H9 (cell line): Measurements from ENCODE around the gene SYK. TPM values are rescaled to one million over a fixed set of nuclear protein-coding genes. Genes with fewer than 3 reads are reported as not detected.

Experiments
- DNase-seq: peaks from one replicate; pipeline ENCODE4 v3.0.0-alpha.2; 2017
- H2AFZ ChIP-seq: one replicate; pipeline ENCODE4 v1.6.1; 2013; ENCODE audit warnings: mild to moderate bottlenecking, low read length, control low read depth, moderate library complexity
- H2AK5ac ChIP-seq: 2 replicates; pipeline ENCODE4 v1.6.1; 2013; ENCODE audit warnings: low read length, control low read depth, mixed read lengths; ENCODE audit not compliant: insufficient read length
- H2BK120ac ChIP-seq: one replicate; pipeline ENCODE4 v1.6.1; 2013; ENCODE audit warnings: low read depth, mild to moderate bottlenecking, low read length, control low read depth, inconsistent platforms; ENCODE audit not compliant: poor library complexity, severe bottlenecking
- H2BK12ac ChIP-seq: 2 replicates; pipeline ENCODE4 v1.6.1; 2013; ENCODE audit warnings: low read length, control low read depth, mixed read lengths, low read depth; ENCODE audit not compliant: insufficient read length
- H2BK15ac ChIP-seq: 2 replicates; pipeline ENCODE4 v1.6.1; 2013; ENCODE audit warnings: low read depth, low read length, control low read depth
- H2BK20ac ChIP-seq: one replicate; pipeline ENCODE4 v1.6.1; 2013; ENCODE audit warnings: low read depth, mild to moderate bottlenecking, low read length, control low read depth, inconsistent platforms; ENCODE audit not compliant: poor library complexity, severe bottlenecking
- H2BK5ac ChIP-seq: 2 replicates; pipeline ENCODE4 v1.6.1; 2013; ENCODE audit warnings: low read length, control low read depth, mixed read lengths; ENCODE audit not compliant: insufficient read length
- H3K14ac ChIP-seq: 2 replicates; pipeline ENCODE4 v1.6.1; 2013; ENCODE audit warnings: low read length, control low read depth; ENCODE audit not compliant: insufficient read depth
- H3K18ac ChIP-seq: 2 replicates; pipeline ENCODE4 v1.6.1; 2013; ENCODE audit warnings: low read depth, mild to moderate bottlenecking, mixed read lengths, low read length, control low read depth; ENCODE audit not compliant: insufficient read length
- H3K23ac ChIP-seq: 2 replicates; pipeline ENCODE4 v1.6.1; 2013; ENCODE audit warnings: low read length, control low read depth, mixed read lengths, low read depth; ENCODE audit not compliant: insufficient read length
- H3K23me2 ChIP-seq: 2 replicates; pipeline ENCODE4 v1.6.1; 2013; ENCODE audit warnings: low read depth, mild to moderate bottlenecking, mixed read lengths, low read length, control low read depth; ENCODE audit not compliant: insufficient read length, poor library complexity, severe bottlenecking
- H3K27ac ChIP-seq: 2 replicates; pipeline ENCODE4 v1.5.1; 2013; ENCODE audit warnings: low read length, control low read depth, mixed read lengths, low read depth; ENCODE audit not compliant: insufficient read length
- H3K27me3 ChIP-seq: 2 replicates; pipeline ENCODE4 v1.6.1; 2013; ENCODE audit warnings: low read length, control low read depth, inconsistent platforms; ENCODE audit not compliant: insufficient read depth
- H3K4ac ChIP-seq: 2 replicates; pipeline ENCODE4 v1.6.1; 2013; ENCODE audit warnings: low read depth, mild to moderate bottlenecking, control low read depth, inconsistent platforms, low read length, moderate library complexity
- H3K4me1 ChIP-seq: 2 replicates; pipeline ENCODE4 v1.6.1; 2013; ENCODE audit warnings: low read length, control low read depth, inconsistent platforms; ENCODE audit not compliant: insufficient read depth
- H3K4me2 ChIP-seq: 2 replicates; pipeline ENCODE4 v1.6.1; 2013; ENCODE audit warnings: low read length, control low read depth, mixed read lengths; ENCODE audit not compliant: insufficient read length, insufficient read depth
- H3K56ac ChIP-seq: 2 replicates; pipeline ENCODE4 v1.6.1; 2013; ENCODE audit warnings: low read depth, mild to moderate bottlenecking, mixed read lengths, low read length, control low read depth; ENCODE audit not compliant: insufficient read length
- H3K79me1 ChIP-seq: 2 replicates; pipeline ENCODE4 v1.6.1; 2013; ENCODE audit warnings: low read depth, mild to moderate bottlenecking, moderate library complexity, low read length, control low read depth, inconsistent platforms; ENCODE audit not compliant: insufficient read depth, poor library complexity, severe bottlenecking
- H3K79me2 ChIP-seq: 2 replicates; pipeline ENCODE4 v1.6.1; 2013; ENCODE audit warnings: low read length, control low read depth, inconsistent platforms; ENCODE audit not compliant: insufficient read depth
- H3K9ac ChIP-seq: 2 replicates; pipeline ENCODE4 v1.6.1; 2013; ENCODE audit warnings: low read length, control low read depth, mixed read lengths; ENCODE audit not compliant: insufficient read length; ENCODE audit errors: extremely low read depth
- H3K9me3 ChIP-seq: one replicate; pipeline ENCODE4 v1.6.1; 2013; ENCODE audit warnings: low read depth, low read length, inconsistent platforms; ENCODE audit not compliant: control insufficient read depth
- H3T11ph ChIP-seq: one replicate; pipeline ENCODE4 v1.6.1; 2013; ENCODE audit warnings: mild to moderate bottlenecking, low read length, control low read depth, inconsistent platforms
- H4K20me1 ChIP-seq: one replicate; pipeline ENCODE4 v1.6.1; 2013; ENCODE audit not compliant: control insufficient read depth, insufficient read length, insufficient read depth
- H4K5ac ChIP-seq: 2 replicates; pipeline ENCODE4 v1.6.1; 2013; ENCODE audit warnings: low read depth, mild to moderate bottlenecking, mixed read lengths, low read length, control low read depth; ENCODE audit not compliant: insufficient read length
- H4K8ac ChIP-seq: replicated peaks from 2 replicates; pipeline ENCODE4 v1.6.1; 2013; ENCODE audit warnings: low read length, control low read depth, mixed read lengths, low read depth; ENCODE audit not compliant: insufficient read length
- H4K91ac ChIP-seq: 2 replicates; pipeline ENCODE4 v1.6.1; 2013; ENCODE audit warnings: low read depth, mild to moderate bottlenecking, moderate library complexity, mixed read lengths, low read length, control low read depth; ENCODE audit not compliant: insufficient read length
- H3K27ac Mint-ChIP-seq, 3 experiments: 2 replicates in 2 of 3; 3 replicates in 1 of 3; pipeline ENCODE4 v1.8.0; 2020 to 2021; ENCODE audit warnings: mixed read lengths in 3 of 3, mild to moderate bottlenecking in 1 of 3, moderate library complexity in 1 of 3
- H3K27me3 Mint-ChIP-seq: 2 replicates; pipeline ENCODE4 v1.8.0; 2021; ENCODE audit warnings: low read depth, mild to moderate bottlenecking, moderate library complexity, mixed read lengths
- H3K36me3 Mint-ChIP-seq, 3 experiments: 2 replicates in 2 of 3; 3 replicates in 1 of 3; pipeline ENCODE4 v1.8.0; 2020 to 2021; ENCODE audit warnings: low read depth in 3 of 3, mixed read lengths in 3 of 3; ENCODE audit not compliant: insufficient read depth in 1 of 3
- H3K4me1 Mint-ChIP-seq, 2 experiments: 2 replicates each; pipeline ENCODE4 v1.8.0; 2020; ENCODE audit warnings: mixed read lengths in 2 of 2
- H3K4me3 Mint-ChIP-seq, 2 experiments: 2 replicates in 1 of 2; 3 replicates in 1 of 2; pipeline ENCODE4 v1.8.0; 2020 to 2021; ENCODE audit warnings: mild to moderate bottlenecking in 2 of 2, mixed read lengths in 2 of 2, moderate library complexity in 1 of 2
- H3K9me3 Mint-ChIP-seq, 2 experiments: 2 replicates in 1 of 2; 3 replicates in 1 of 2; pipeline ENCODE4 v1.8.0; 2020; ENCODE audit warnings: mild to moderate bottlenecking in 2 of 2, mixed read lengths in 2 of 2, moderate library complexity in 1 of 2
- CTCF ChIP-seq: fragments of 200-600 bp; sonication (generic); conservative IDR thresholded peaks from 3 replicates; pipeline ENCODE4 v1.8.0; 2021; ENCODE audit warnings: antibody characterized with exemption, mild to moderate bottlenecking
- WGBS: extraction: QIAGEN DNeasy Blood & Tissue Kit; methylation state at CpG from one replicate; pipeline ENCODE4 v1.1.7; 2013; ENCODE audit warnings: missing lambda C conversion rate, low lambda C conversion rate, mixed read lengths; ENCODE audit not compliant: insufficient read length; ENCODE audit errors: extremely low coverage; 5-methylcytosine and 5-hydroxymethylcytosine counted together
- total RNA-seq: library from RNA; stranded (reverse); gene quantifications from 2 replicates; pipeline ENCODE4 v1.2.1, GENCODE V29; 2021

SYK gene
- total RNA-seq, 1 experiment from 2014 or later, result 7.9 TPM

- H3K4me3 Mint-ChIP-seq, result no peak overlapping the region
- H3K9me3 Mint-ChIP-seq, result peaks cover 4 to 9% of the 10 kb centered on the region in 2 experiments; a peak in 4 of 5 replicates
- Histone ChIP-seq H3K9me3 (no peaks in the 10 kb centered on the region), H3K18ac (no peak overlapping the region), H2BK5ac (no peak overlapping the region), H2AK5ac (no peak overlapping the region), H3T11ph (no peak overlapping the region), H4K8ac (no peak overlapping the region), H3K4ac (no peak overlapping the region), H3K23ac (no peak overlapping the region), H2BK12ac (no peak overlapping the region), H3K14ac (no peak overlapping the region), H3K79me2 (no peaks in the 10 kb centered on the region), H3K27ac (no peak overlapping the region), H2AFZ (no peak overlapping the region), H3K4me1 (no peaks in the 10 kb centered on the region; the same call in 1 of the 2 replicates), H3K4me2 (no peak overlapping the region), H3K23me2 (no peaks in the 10 kb centered on the region), H2BK15ac (no peak overlapping the region), H4K20me1 (no peaks in the 10 kb centered on the region), H2BK120ac (no peak overlapping the region), H2BK20ac (no peak overlapping the region), H4K91ac (no peak overlapping the region), H3K56ac (no peak overlapping the region), H4K5ac (no peak overlapping the region), H3K79me1 (no peaks in the 10 kb centered on the region), H3K27me3 (no peaks in the 10 kb centered on the region), H3K9ac (no peak overlapping the region)
- peaks cover 53 to 54% of the 10 kb centered on the region in 2 experiments for H3K4me1 Mint-ChIP-seq
- TF ChIP-seq CTCF, result no peak
- H3K27me3 Mint-ChIP-seq, result no peaks in the 10 kb centered on the region
- no peaks in the 10 kb centered on the region; a peak in 1 of 7 replicates for H3K36me3 Mint-ChIP-seq
- no peak for DNase-seq
- WGBS, result no CpG with 5 or more reads among the region's 8 CpGs
- peak overlapping the region in 1 of 3 experiments; percentile 21; a peak in 1 of 7 replicates for H3K27ac Mint-ChIP-seq
Measured at GRCh38 chr9:90888941-90889340, 87.3 kb downstream of the SYK start.
